ENCODE data around the gene CAMSAP3. TPM values are rescaled to one million over a fixed set of nuclear protein-coding genes. Genes with fewer than 3 reads are reported as not detected.
A peak's percentile ranks its signal among the peaks of the same experiment; 100 is the strongest.

The CAMSAP3 gene
- total RNA-seq, 1 donor from 2014 or later, result 115 TPM

GRCh38 chr19:7625763-7626372 is 30.2 kb downstream of the CAMSAP3 start:
- Mint-ChIP-seq H3K4me3 (ENCODE audit: low read depth) (no peak overlapping the region), H3K4me1 (ENCODE audit: low read depth) (peaks cover 24% of the 10 kb centered on the region), H3K27me3 (no peaks in the 10 kb centered on the region), H3K36me3 (ENCODE audit: insufficient read depth) (peaks cover 14% of the 10 kb centered on the region), H3K27ac (no peak overlapping the region), H3K9me3 (ENCODE audit: low read depth) (no peaks in the 10 kb centered on the region)
- no peak for TF ChIP-seq CTCF (IDR thresholded peaks at IDR 0.05; ENCODE audit: unreplicated experiment)
- no peak for DNase-seq (ENCODE audit: low spot score, unreplicated experiment)

- H3K4me3 Mint-ChIP-seq (ENCODE audit: low read depth), result no peak overlapping the region
- H3K4me1 Mint-ChIP-seq (ENCODE audit: low read depth), result peaks cover 26% of the 10 kb centered on the region
- no peak for DNase-seq (ENCODE audit: low spot score, unreplicated experiment)
- no peak overlapping the region for H3K27ac Mint-ChIP-seq
- no peaks in the 10 kb centered on the region for H3K27me3 Mint-ChIP-seq
- H3K36me3 Mint-ChIP-seq (ENCODE audit: insufficient read depth), result peaks cover 11% of the 10 kb centered on the region
- TF ChIP-seq CTCF (IDR thresholded peaks at IDR 0.05; ENCODE audit: unreplicated experiment), result no peak
- no peaks in the 10 kb centered on the region for H3K9me3 Mint-ChIP-seq (ENCODE audit: low read depth)
These were observed 31.5 kb downstream of the CAMSAP3 start for GRCh38 chr19:7627166-7627565.

GRCh38 chr19:7628589-7629311 is 33.1 kb downstream of the CAMSAP3 start:
- no peaks in the 10 kb centered on the region for H3K9me3 Mint-ChIP-seq (ENCODE audit: low read depth)
- no peak for TF ChIP-seq CTCF (IDR thresholded peaks at IDR 0.05; ENCODE audit: unreplicated experiment)
- H3K36me3 Mint-ChIP-seq (ENCODE audit: insufficient read depth), result peaks cover 7% of the 10 kb centered on the region
- peak overlapping the region; percentile 99 for H3K27ac Mint-ChIP-seq
- no peak for DNase-seq (ENCODE audit: low spot score, unreplicated experiment)
- H3K27me3 Mint-ChIP-seq, result no peaks in the 10 kb centered on the region
- peaks cover 26% of the 10 kb centered on the region for H3K4me1 Mint-ChIP-seq (ENCODE audit: low read depth)
- H3K4me3 Mint-ChIP-seq (ENCODE audit: low read depth), result peak overlapping the region; percentile 100

- Mint-ChIP-seq H3K27me3 (peaks cover 2% of the 10 kb centered on the region), H3K9me3 (ENCODE audit: low read depth) (no peaks in the 10 kb centered on the region), H3K4me1 (ENCODE audit: low read depth) (peaks cover 26% of the 10 kb centered on the region), H3K36me3 (ENCODE audit: insufficient read depth) (peaks cover 7% of the 10 kb centered on the region), H3K4me3 (ENCODE audit: low read depth) (peak within 1 kb of the TSS; percentile 100), H3K27ac (peak within 1 kb of the TSS; percentile 99)
- no peak for TF ChIP-seq CTCF (IDR thresholded peaks at IDR 0.05; ENCODE audit: unreplicated experiment)
- peak; percentile 88 for DNase-seq (ENCODE audit: low spot score, unreplicated experiment)
These were observed 33.8 kb downstream of the CAMSAP3 start, which contains the start of the genes PET100 and XAB2 for GRCh38 chr19:7629347-7630054. Gene PET100, plus strand, starts transcription at chr19:7629793. Its CDS starts 41 bp downstream, at chr19:7629834. Gene XAB2, minus strand, starts transcription at chr19:7629545. Its CDS starts 18 bp downstream, at chr19:7629527.

- Mint-ChIP-seq H3K4me1 (ENCODE audit: low read depth) (peaks cover 26% of the 10 kb centered on the region), H3K4me3 (ENCODE audit: low read depth) (peak overlapping the region; percentile 16), H3K36me3 (ENCODE audit: insufficient read depth) (peaks cover 7% of the 10 kb centered on the region), H3K27ac (no peak overlapping the region), H3K9me3 (ENCODE audit: low read depth) (no peaks in the 10 kb centered on the region), H3K27me3 (peaks cover 14% of the 10 kb centered on the region)
- DNase-seq (ENCODE audit: low spot score, unreplicated experiment), result no peak
- no peak for TF ChIP-seq CTCF (IDR thresholded peaks at IDR 0.05; ENCODE audit: unreplicated experiment)
These were observed 35.9 kb downstream of the CAMSAP3 start for GRCh38 chr19:7631577-7631976.

Measured in progenitor cell of endocrine pancreas (in vitro differentiated cells).